Stimulated activated CD8-positive, alpha-beta memory T cell treated with anti-CD3 and anti-CD28 coated beads, Interleukin-12 subunit alpha, Interleukin-12 subunit beta, amount 100 ng/mL, for 24 hours (primary cell): ENCODE measurements around the gene EVC2.
"Not testable (repeated sequence)": the region's sequence is repeated elsewhere in the genome, so short reads cannot be mapped to it uniquely, and the experiment has no call there.

ENCODE experiments used
- DNase-seq: peaks from one replicate; pipeline ENCODE4 v3.0.0-alpha.2; 2020; ENCODE audit errors: extremely low read depth

The EVC2 gene

GRCh38 chr4:5742388-5742787 is 34.0 kb upstream of the EVC2 start:
- no peak for DNase-seq

GRCh38 chr4:5738061-5738460 is 29.7 kb upstream of the EVC2 start:
- DNase-seq = no peak

- DNase-seq = no peak
Measured at GRCh38 chr4:5735463-5735862, 27.1 kb upstream of the EVC2 start.

- DNase-seq = no peak
Measured at GRCh38 chr4:5734853-5735252, 26.5 kb upstream of the EVC2 start.

GRCh38 chr4:5732158-5732557 is 23.8 kb upstream of the EVC2 start:
- DNase-seq = no peak

GRCh38 chr4:5730993-5731990 is 22.9 kb upstream of the EVC2 start:
- DNase-seq = no peak

GRCh38 chr4:5730436-5730835 is 22.1 kb upstream of the EVC2 start:
- no peak for DNase-seq

GRCh38 chr4:5728412-5728811 is 20.1 kb upstream of the EVC2 start:
- not testable (repeated sequence) for DNase-seq

GRCh38 chr4:5724377-5724776 is 16.0 kb upstream of the EVC2 start:
- DNase-seq = no peak

GRCh38 chr4:5722328-5722727 is 14.0 kb upstream of the EVC2 start:
- no peak for DNase-seq

GRCh38 chr4:5721923-5722322 is 13.6 kb upstream of the EVC2 start:
- no peak for DNase-seq

GRCh38 chr4:5720980-5721379 is 12.6 kb upstream of the EVC2 start:
- no peak for DNase-seq

GRCh38 chr4:5720157-5720850 is 11.9 kb upstream of the EVC2 start:
- no peak for DNase-seq

GRCh38 chr4:5719350-5720055 is 11.1 kb upstream of the EVC2 start:
- DNase-seq = no peak

- no peak for DNase-seq
Measured at GRCh38 chr4:5718411-5718810, 10.1 kb upstream of the EVC2 start.

- no peak for DNase-seq
Measured at GRCh38 chr4:5717449-5718158, 9.2 kb upstream of the EVC2 start.

GRCh38 chr4:5716391-5716790 is 8.0 kb upstream of the EVC2 start:
- DNase-seq = no peak

GRCh38 chr4:5715357-5715756 is 7.0 kb upstream of the EVC2 start:
- DNase-seq = no peak

GRCh38 chr4:5713861-5714260 is 5.5 kb upstream of the EVC2 start:
- no peak for DNase-seq

GRCh38 chr4:5712931-5713330 is 4.6 kb upstream of the EVC2 start:
- DNase-seq = no peak

GRCh38 chr4:5712517-5712916 is 4.2 kb upstream of the EVC2 start:
- no peak for DNase-seq
